ENCODE data around the gene PDLIM5.
"Not testable (repeated sequence)": the region's sequence is repeated elsewhere in the genome, so short reads cannot be mapped to it uniquely, and the experiment has no call there.

PDLIM5 gene

DNA sequence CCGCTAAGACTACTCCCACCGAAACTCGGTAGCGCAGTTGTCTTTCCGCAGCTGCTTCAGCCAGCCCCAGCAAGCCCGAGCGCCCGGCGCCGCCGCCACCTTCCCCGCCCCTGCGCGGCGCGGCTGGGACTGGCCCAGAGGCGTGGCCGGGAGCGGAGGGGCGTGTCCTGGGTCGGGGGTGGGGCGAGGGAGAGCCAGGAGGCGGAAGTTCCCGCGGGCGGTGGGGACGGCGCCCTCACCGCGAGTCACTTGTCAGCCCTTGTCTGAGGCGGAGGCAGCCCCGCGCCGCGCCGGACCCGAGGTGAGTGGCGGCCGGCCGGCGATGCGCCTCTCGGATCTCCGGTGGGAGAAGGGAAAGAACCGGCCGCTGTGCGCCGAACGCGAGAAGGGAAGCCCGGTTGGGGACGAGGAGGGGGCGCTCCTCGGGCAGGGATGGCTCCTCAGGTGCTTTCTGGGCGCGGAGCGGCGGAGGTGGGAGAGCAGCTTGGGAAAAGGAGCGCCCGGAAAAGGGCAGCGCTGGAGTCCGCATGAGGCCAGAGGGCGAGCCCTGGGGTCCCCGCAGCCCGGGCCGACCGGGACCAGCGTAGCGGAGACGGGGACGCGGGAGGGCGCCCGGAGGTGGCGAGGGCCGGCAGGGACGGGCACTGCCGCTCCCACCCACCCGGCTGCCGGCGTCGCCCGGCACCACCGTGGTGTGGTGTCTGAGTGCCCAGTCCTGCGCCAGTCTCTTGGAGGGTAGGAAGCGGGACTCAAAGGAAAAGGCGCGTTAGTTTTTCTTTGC is at the start of gene PDLIM5:
Gene PDLIM5 (plus strand): TSS at position 248 of the 781 bp plus-strand sequence. CDS start 3,347 bp downstream, outside the sequence.
- Histone ChIP-seq H3K36me3 (peaks cover 0 to 19% (median 0%) of the 10 kb centered on the region in 11 experiments; a peak in 6 of 22 replicates), H3K9ac (peak within 1 kb of the TSS; percentile 70 to 94 (median 82)), H3K27me3 (peaks cover 0 to 46% (median 29%) of the 10 kb centered on the region in 11 experiments; a peak in 18 of 22 replicates), H3K4me3 (peak within 1 kb of the TSS; percentile 78 to 98 (median 88)), H3K27ac (peak within 1 kb of the TSS; percentile 44 to 86 (median 61); a peak in 21 of 22 replicates), H3K4me1 (peaks cover 11 to 30% (median 16%) of the 10 kb centered on the region in 10 experiments), H4K20me1 (peaks cover 0 to 40% (median 6%) of the 10 kb centered on the region in 11 experiments; a peak in 10 of 22 replicates), H3K9me3 (replicated peaks in 1 of 11) (no peaks in the 10 kb centered on the region), H3K4me2 (peak within 1 kb of the TSS; percentile 87 to 98 (median 91))
- no peak for TF ChIP-seq Cebpa-rat (IDR thresholded peaks at IDR 0.05)

DNA sequence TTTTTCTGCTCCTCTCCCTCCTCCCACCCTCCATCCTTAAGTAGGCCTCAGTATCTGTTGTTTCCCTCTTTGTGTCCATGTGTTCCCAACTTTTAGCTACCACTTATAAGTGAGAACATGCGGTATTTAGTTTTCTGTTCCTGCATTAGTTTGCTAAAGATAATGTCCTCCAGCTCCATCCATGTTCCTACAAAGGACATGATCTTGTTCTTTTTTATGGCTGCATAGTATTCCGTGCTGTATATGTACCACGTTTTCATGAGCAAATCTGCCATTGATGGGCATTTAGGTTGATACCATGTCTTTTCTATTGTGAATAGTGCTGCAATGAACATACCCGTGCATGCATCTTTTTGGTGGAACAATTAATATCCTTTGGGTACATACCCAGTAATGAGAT is 49.3 kb upstream of the PDLIM5 start:
- H3K36me3 ChIP-seq; H3K9me3 ChIP-seq (replicated peaks in 1 of 11); H3K4me1 ChIP-seq; H3K9ac ChIP-seq; H3K27ac ChIP-seq; H3K27me3 ChIP-seq; H3K4me3 ChIP-seq; H4K20me1 ChIP-seq; H3K4me2 ChIP-seq: not testable (repeated sequence)

GRCh38 chr4:94403751-94404150 is 48.0 kb upstream of the PDLIM5 start:
- H3K27me3 ChIP-seq: no peaks in the 10 kb centered on the region
- H3K4me1 ChIP-seq: no peaks in the 10 kb centered on the region
- H3K4me2 ChIP-seq: no peak overlapping the region
- H3K9ac ChIP-seq: no peak overlapping the region
- no peak for TF ChIP-seq Cebpa-rat (IDR thresholded peaks at IDR 0.05)
- H4K20me1 ChIP-seq: no peaks in the 10 kb centered on the region
- no peaks in the 10 kb centered on the region for H3K36me3 ChIP-seq
- H3K4me3 ChIP-seq: no peak overlapping the region
- no peaks in the 10 kb centered on the region; a peak in 1 of 22 replicates for H3K9me3 ChIP-seq (replicated peaks in 1 of 11)
- no peak overlapping the region for H3K27ac ChIP-seq

DNA sequence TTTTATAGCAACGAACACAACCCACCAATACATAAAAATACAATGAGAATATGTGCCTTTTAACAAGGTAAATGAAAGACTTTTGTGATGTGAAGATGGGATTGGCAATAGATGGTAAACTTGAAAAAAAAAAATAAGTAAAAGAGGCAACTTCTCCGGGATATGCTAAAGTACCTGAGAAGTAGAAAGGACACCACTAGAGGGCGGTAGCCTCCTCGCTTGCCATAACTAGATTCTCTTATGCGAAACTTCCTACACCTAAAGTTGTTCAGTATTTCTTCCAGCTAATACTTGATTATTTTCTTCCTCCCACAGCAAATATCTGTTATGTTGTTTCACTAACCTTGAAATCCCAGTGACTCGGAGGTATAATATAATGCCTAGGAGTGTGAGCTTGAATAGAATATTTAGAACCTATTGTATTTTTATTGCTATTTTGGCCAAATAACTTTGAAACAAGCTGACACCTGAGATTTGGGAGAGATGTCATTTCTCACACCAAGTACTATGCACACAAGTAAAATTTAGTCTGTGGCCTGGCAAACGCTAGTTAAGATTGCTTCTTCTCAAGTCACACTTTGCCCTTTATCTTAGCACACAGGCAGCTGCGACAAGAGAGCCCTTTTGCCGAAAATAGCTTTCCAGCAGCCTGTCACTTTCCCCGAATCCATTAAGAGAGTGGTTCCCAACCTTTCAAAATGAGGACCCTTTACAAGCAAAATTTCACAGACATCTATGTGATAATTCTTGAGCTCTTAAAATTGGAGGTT is 44.9 kb upstream of the PDLIM5 start:
- Histone ChIP-seq H3K36me3 (no peaks in the 10 kb centered on the region), H3K4me2 (no peak overlapping the region), H3K9ac (no peak overlapping the region), H3K4me1 (peaks cover 0 to 6% (median 2%) of the 10 kb centered on the region in 10 experiments; a peak in 5 of 20 replicates), H3K4me3 (no peak overlapping the region), H3K27me3 (no peaks in the 10 kb centered on the region), H3K9me3 (replicated peaks in 1 of 11) (no peaks in the 10 kb centered on the region; a peak in 1 of 22 replicates), H4K20me1 (no peaks in the 10 kb centered on the region), H3K27ac (no peak overlapping the region)
- TF ChIP-seq Cebpa-rat (IDR thresholded peaks at IDR 0.05): no peak

- Histone ChIP-seq H3K4me3 (no peak overlapping the region), H3K9ac (no peak overlapping the region), H3K4me1 (peaks cover 0 to 9% (median 4%) of the 10 kb centered on the region in 10 experiments; a peak in 12 of 20 replicates), H3K9me3 (replicated peaks in 1 of 11) (no peaks in the 10 kb centered on the region), H3K27ac (no peak overlapping the region), H3K4me2 (no peak overlapping the region), H3K27me3 (no peaks in the 10 kb centered on the region), H3K36me3 (no peaks in the 10 kb centered on the region), H4K20me1 (no peaks in the 10 kb centered on the region)
- no peak for TF ChIP-seq Cebpa-rat (IDR thresholded peaks at IDR 0.05)
These were observed 43.9 kb upstream of the PDLIM5 start for GRCh38 chr4:94407846-94408245.

- Histone ChIP-seq H4K20me1 (no peaks in the 10 kb centered on the region), H3K27ac (no peak overlapping the region), H3K4me2 (no peak overlapping the region), H3K36me3 (no peaks in the 10 kb centered on the region), H3K9ac (no peak overlapping the region), H3K4me1 (peaks cover 0 to 14% (median 4%) of the 10 kb centered on the region in 10 experiments; a peak in 12 of 20 replicates), H3K4me3 (no peak overlapping the region), H3K9me3 (replicated peaks in 1 of 11) (no peaks in the 10 kb centered on the region), H3K27me3 (no peaks in the 10 kb centered on the region)
- TF ChIP-seq Cebpa-rat (IDR thresholded peaks at IDR 0.05): no peak
These were observed 43.0 kb upstream of the PDLIM5 start for GRCh38 chr4:94408549-94409374.

DNA sequence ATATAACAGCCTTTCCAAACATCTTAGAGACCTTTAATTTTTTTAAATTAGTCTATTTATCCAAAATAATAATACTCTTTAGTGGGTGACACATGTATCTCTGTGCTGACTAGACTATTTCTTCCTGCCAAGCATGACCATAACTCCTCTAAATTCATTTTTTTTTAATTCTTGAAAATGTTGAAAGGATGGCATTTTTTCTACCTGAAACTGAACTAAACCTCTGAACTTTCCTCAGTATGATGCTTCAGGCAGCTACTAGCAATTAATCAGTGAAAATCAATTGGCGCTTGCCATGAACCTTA is 42.4 kb upstream of the PDLIM5 start:
- Histone ChIP-seq H3K4me3 (no peak overlapping the region), H4K20me1 (no peaks in the 10 kb centered on the region), H3K9ac (no peak overlapping the region), H3K36me3 (no peaks in the 10 kb centered on the region), H3K4me2 (no peak overlapping the region), H3K4me1 (peaks cover 0 to 14% (median 4%) of the 10 kb centered on the region in 10 experiments; a peak in 12 of 20 replicates), H3K27ac (no peak overlapping the region), H3K27me3 (no peaks in the 10 kb centered on the region), H3K9me3 (replicated peaks in 1 of 11) (no peaks in the 10 kb centered on the region)
- no peak for TF ChIP-seq Cebpa-rat (IDR thresholded peaks at IDR 0.05)

- H3K36me3 ChIP-seq: no peaks in the 10 kb centered on the region
- no peak for TF ChIP-seq Cebpa-rat (IDR thresholded peaks at IDR 0.05)
- no peak overlapping the region for H3K4me3 ChIP-seq
- no peaks in the 10 kb centered on the region for H3K9me3 ChIP-seq (replicated peaks in 1 of 11)
- no peak overlapping the region for H3K9ac ChIP-seq
- H3K27ac ChIP-seq: no peak overlapping the region
- no peaks in the 10 kb centered on the region for H3K27me3 ChIP-seq
- no peak overlapping the region for H3K4me2 ChIP-seq
- peaks cover 0 to 14% (median 4%) of the 10 kb centered on the region in 10 experiments; a peak in 12 of 20 replicates for H3K4me1 ChIP-seq
- H4K20me1 ChIP-seq: no peaks in the 10 kb centered on the region
These were observed 41.8 kb upstream of the PDLIM5 start for GRCh38 chr4:94409962-94410361.
